ENCODE measurements around the gene SMTN. TPM values are rescaled to one million over a fixed set of nuclear protein-coding genes. Genes with fewer than 3 reads are reported as not detected.
"Not testable (repeated sequence)": the region's sequence is repeated elsewhere in the genome, so short reads cannot be mapped to it uniquely, and the experiment has no call there.

The SMTN gene
- total RNA-seq, 2 experiments from 2014 or later: 17.6 to 18.2 TPM

DNA sequence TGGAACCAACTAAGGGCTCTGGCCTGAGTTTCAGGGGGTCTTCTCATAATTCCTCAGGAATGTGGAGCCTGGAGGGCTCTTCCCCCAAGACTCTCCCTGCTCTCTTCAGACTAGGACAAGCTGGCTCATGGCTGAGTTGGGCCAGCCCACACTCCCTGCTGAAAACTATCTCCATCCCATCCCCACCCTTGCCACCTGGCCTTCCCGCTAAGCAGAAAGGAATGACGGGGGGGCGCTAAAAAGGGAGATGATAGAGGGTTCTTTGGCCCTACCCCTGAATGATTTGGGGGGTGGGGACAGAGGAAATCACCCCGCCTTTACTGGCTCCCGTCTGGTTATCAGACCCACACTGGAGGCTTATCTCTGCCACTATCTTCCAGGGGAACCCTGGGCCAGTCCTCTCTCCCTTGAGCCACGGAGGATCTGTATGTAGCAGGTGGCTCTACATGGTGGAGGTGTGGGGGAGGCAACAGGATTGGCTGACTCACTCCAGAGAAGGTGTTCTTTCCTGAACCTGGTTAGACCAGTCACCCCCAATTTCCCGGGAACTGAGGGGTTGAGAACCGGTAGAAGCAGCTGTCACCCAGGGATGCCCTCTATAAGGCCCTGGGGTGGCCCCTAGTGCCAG is 5.7 kb downstream of the SMTN start:
- CTCF ChIA-PET: interaction anchor here (0.9 to 2.3 kb wide), 2 partner anchors 18 to 21 kb away, joined by 3 to 11 read pairs; partner anchors contain the start of gene SELENOM
- POLR2A ChIA-PET: no interaction called here

GRCh38 chr22:31087744-31088215 is 6.7 kb downstream of the SMTN start:
- POLR2A ChIA-PET: no interaction called here
- CTCF ChIA-PET: interaction anchor here (0.6 kb wide), 1 partner anchor 196 kb away, joined by 3 read pairs; no protein-coding TSS in a partner anchor

DNA sequence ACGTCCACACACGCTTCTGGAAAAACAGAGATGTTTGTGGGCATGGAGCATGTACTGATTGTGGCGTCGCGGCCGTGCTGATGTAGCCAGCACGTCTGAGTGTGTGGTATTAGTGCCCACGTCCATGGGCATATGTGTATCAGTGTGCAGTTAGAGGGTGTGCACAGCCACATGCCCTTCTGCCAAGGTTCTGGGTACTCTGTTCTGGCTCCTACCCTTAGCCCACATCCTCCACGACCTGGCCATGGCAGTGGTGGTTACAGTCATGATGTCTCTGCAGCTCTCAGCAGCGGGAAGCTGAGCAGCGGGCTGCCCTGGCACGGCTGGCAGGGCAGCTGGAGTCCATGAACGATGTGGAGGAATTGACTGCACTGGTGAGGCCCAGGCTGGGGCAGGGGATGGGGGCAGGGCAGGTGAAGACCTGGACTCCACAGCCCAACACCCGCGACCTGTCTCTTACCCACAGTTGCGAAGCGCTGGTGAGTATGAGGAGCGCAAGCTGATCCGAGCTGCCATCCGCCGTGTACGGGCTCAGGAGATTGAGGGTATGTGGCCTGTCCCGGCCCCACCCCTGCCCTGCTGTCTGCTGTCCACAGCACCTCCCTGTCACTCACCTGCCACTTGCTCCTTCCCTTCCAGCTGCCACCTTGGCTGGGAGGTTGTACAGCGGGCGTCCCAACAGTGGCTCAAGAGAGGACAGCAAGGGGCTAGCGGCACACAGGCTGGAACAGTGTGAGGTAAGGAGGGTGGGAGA is 7.3 kb downstream of the SMTN start:
- ChIA-PET POLR2A (interaction anchor here (0.5 kb wide), 1 partner anchor 120 kb away, joined by 3 read pairs; the partner anchor contains the start of genes MORC2 and TUG1), CTCF (interaction anchor here (0.6 to 1.1 kb wide), 2 partner anchors 21 to 197 kb away, joined by 3 read pairs; no protein-coding TSS in a partner anchor)

GRCh38 chr22:31089160-31090100 is 8.3 kb downstream of the SMTN start:
- CTCF ChIA-PET: interaction anchor here (1.0 to 1.1 kb wide), 2 partner anchors 15 to 22 kb away, joined by 3 read pairs; no protein-coding TSS in a partner anchor

GRCh38 chr22:31090217-31091085 is 9.3 kb downstream of the SMTN start:
- CTCF ChIA-PET: interaction anchor here (0.7 kb wide), 1 partner anchor 203 kb away, joined by 4 read pairs; no protein-coding TSS in a partner anchor
- POLR2A ChIA-PET: no interaction called here

More at GRCh38 chr22:31089160-31090100, 8.3 kb downstream of the SMTN start:
- POLR2A ChIA-PET: no interaction called here

DNA sequence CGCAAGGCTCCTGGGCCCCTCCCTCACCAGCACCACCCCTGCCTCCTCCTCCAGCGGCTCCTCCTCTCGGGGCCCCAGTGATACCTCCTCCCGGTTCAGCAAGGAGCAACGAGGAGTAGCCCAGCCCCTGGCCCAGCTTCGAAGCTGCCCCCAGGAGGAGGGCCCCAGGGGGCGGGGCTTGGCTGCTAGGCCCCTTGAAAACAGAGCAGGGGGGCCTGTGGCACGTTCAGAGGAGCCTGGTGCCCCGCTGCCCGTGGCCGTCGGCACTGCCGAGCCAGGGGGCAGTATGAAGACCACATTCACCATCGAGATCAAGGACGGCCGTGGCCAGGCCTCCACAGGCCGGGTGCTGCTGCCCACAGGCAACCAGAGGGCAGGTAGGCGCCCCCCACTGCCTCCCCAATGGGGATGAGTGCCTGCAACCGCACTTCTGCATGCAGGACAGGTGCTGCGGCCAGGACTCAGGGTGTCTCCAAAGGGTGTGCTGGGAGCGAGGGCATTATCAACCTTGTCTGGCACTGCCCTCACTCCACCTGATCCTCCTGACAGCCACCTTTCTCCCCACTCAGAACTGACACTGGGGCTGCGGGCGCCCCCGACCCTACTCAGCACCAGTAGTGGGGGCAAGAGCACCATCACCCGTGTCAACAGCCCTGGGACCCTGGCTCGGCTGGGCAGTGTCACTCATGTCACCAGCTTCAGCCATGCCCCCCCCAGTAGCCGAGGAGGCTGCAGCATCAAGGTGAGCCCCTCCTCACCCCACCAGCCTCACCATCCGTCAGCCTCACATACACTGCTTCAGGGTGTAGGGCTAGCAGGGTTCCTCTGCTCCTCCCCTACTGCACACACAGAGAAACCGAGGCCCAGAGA is 10.2 kb downstream of the SMTN start:
- POLR2A ChIA-PET: no interaction called here
- CTCF ChIA-PET: interaction anchor here (0.7 kb wide), 1 partner anchor 202 kb away, joined by 4 read pairs; no protein-coding TSS in a partner anchor

DNA sequence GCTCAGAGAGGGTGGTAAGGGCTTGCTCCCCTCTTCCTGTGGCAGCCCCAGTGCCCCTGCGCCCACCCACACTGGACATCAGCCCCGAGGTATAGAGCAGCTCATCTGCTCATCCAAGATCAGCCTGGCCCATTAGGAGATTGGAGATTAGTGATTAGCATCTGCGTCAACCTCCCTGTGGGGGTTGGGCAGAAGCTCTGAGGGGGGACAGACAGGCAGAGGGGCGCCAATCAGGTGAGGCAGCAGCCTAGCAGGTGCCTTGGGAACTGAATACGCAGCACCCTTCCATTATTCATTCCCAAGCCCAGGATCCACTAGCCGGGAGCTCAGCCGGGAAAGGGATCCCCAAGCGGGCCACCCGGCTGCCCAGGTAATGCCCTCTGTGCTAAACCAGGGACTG is 11.0 kb downstream of the SMTN start:
- CTCF ChIA-PET: no interaction called here
- POLR2A ChIA-PET: no interaction called here

GRCh38 chr22:31093086-31093850 is 12.2 kb downstream of the SMTN start:
- ChIA-PET POLR2A (no interaction called here), CTCF (no interaction called here)

DNA sequence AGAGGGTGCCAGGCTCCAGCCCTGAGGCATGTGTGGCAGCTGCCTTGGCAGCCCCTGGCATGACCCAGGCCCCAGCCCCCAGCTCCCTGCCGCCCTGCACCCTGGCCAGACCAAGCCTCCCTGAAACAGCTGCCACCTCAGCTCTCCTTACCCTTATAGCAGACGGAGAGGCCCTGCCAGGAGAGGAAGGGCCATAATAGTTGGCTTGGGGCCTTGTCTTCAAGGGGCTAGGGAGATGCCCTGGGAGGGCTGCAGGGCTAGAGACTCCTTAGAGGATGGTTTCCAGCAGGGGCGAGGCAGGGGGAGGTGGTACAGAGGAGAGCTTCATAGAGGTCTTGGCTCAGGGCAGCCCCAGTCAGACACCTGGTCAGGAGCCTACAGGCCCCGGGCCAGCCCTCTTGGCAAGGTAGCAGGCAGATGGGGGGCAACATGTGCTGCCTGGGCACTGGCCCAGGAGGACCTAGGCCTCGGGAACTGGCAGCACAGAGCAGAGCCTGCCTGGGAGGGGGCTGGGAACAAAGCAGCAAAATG is 13.0 kb downstream of the SMTN start:
- ChIA-PET CTCF (no interaction called here), POLR2A (no interaction called here)

- POLR2A ChIA-PET: no interaction called here
Observed at GRCh38 chr22:31094741-31095140, 13.6 kb downstream of the SMTN start.

DNA sequence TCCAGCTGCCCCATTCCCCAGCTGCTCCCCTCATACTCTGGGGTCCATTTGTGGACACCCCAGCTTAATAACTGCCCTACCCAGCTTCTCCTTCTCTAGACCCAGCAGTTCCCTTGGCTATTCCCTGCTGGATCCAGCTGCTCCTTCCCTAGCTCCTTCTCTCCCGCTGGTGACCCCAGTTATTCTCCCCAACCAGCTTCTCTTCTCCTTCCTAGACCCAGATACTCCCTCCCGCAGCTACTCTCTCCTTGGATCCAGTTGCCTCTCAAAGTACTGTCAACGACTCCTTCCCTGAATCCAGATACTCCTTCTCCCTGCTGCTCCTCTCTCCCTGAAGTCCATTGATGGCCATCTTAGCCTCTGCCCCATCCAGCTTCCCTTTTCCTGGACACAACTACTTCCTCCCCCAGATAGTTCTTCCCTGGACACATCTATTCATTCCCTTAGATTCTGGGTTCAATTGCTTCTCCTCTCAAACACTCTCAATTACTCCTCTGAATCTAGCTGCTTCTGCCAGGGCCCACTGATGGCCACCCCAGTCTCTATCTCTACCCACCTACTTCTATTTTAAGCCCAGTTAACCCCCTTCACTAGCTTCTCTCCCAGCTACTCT is 14.6 kb downstream of the SMTN start:
- CTCF ChIA-PET: interaction anchor here (0.9 kb wide), 1 partner anchor 10 kb away, joined by 3 read pairs; no protein-coding TSS in a partner anchor
- POLR2A ChIA-PET: interaction anchor here (0.6 kb wide), 1 partner anchor 441 kb away, joined by 3 read pairs; no protein-coding TSS in a partner anchor

More at GRCh38 chr22:31094741-31095140, 13.6 kb downstream of the SMTN start:
- CTCF ChIA-PET: no interaction called here

DNA sequence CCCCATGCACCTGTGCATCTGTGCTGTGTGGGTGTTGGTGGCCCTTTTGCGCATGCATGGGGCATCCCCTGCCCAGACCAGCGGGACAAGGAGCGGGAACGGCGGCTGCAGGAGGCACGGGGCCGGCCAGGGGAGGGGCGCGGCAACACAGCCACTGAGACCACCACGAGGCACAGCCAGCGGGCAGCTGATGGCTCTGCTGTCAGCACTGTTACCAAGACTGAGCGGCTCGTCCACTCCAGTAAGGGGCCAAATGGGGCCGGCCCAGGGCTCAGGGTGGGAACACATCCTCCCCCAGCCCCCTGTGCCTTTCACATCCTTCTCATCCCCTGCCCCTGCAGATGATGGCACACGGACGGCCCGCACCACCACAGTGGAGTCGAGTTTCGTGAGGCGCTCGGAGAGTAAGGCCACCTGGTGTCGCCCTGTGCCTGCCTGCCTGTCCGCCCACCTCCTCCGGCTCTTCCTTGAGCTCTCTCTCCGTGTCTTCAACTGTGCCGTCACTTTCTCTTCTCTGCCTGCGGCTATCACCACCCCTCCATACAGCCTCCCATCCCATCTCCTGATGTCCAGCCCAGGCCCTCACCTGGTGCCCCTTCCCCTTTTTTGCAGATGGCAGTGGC is 15.7 kb downstream of the SMTN start:
- CTCF ChIA-PET: no interaction called here
- POLR2A ChIA-PET: no interaction called here

- POLR2A ChIA-PET, CTCF ChIA-PET: not testable (repeated sequence)
Observed at GRCh38 chr22:31097539-31097938, 16.4 kb downstream of the SMTN start.

GRCh38 chr22:31097941-31098631 is 17.0 kb downstream of the SMTN start:
- ChIA-PET CTCF (no interaction called here), POLR2A (no interaction called here)

GRCh38 chr22:31098632-31099110 is 17.6 kb downstream of the SMTN start:
- POLR2A ChIA-PET: no interaction called here
- CTCF ChIA-PET: interaction anchor here (1.7 kb wide), 1 partner anchor 14 kb away, joined by 4 read pairs; no protein-coding TSS in a partner anchor
